Ishikawa (cell line): ENCODE data around the gene KCNMB2.

Experiments
- CEBPB ChIP-seq: IDR thresholded peaks from 2 replicates; pipeline ENCODE4 v1.6.1; 2012
- CREB1 ChIP-seq: IDR thresholded peaks from 2 replicates; pipeline ENCODE4 v1.6.1; 2012; ENCODE audit warnings: low read depth
- EGR1 ChIP-seq: IDR thresholded peaks from 2 replicates; pipeline ENCODE4 v1.6.1; 2012
- EP300 ChIP-seq: IDR thresholded peaks from 2 replicates; pipeline ENCODE4 v1.6.1; 2012; ENCODE audit warnings: borderline replicate concordance
- FOXM1 ChIP-seq: IDR thresholded peaks from 2 replicates; pipeline ENCODE4 v1.6.1; 2012; ENCODE audit warnings: low read depth, borderline replicate concordance
- NFIC ChIP-seq: IDR thresholded peaks from 2 replicates; pipeline ENCODE4 v1.6.1; 2012
- RAD21 ChIP-seq: IDR thresholded peaks from 2 replicates; pipeline ENCODE4 v1.6.1; 2012; ENCODE audit warnings: low read depth
- TAF1 ChIP-seq: IDR thresholded peaks from 2 replicates; pipeline ENCODE4 v1.6.1; 2012; ENCODE audit warnings: low read depth, mild to moderate bottlenecking
- TCF12 ChIP-seq: IDR thresholded peaks from 2 replicates; pipeline ENCODE4 v1.6.1; 2012; ENCODE audit warnings: low read depth
- TEAD4 ChIP-seq: IDR thresholded peaks from 2 replicates; pipeline ENCODE4 v1.6.1; 2012
- YY1 ChIP-seq: IDR thresholded peaks from 2 replicates; pipeline ENCODE4 v1.6.1; 2012; ENCODE audit warnings: low read depth
- ZBTB7A ChIP-seq: IDR thresholded peaks from 2 replicates; pipeline ENCODE4 v1.6.1; 2012; ENCODE audit warnings: low read depth
- TF ChIP-seq, protein P1 (sequence below): IDR thresholded peaks from 2 replicates; pipeline ENCODE4 v1.6.1; 2012; ENCODE audit warnings: low read depth, mild to moderate bottlenecking
- TF ChIP-seq, protein P2 (sequence below): IDR thresholded peaks from 2 replicates; pipeline ENCODE4 v1.6.1; 2012
- TF ChIP-seq, protein P3 (sequence below): IDR thresholded peaks from 2 replicates; pipeline ENCODE4 v1.6.1; 2012

The KCNMB2 gene

DNA sequence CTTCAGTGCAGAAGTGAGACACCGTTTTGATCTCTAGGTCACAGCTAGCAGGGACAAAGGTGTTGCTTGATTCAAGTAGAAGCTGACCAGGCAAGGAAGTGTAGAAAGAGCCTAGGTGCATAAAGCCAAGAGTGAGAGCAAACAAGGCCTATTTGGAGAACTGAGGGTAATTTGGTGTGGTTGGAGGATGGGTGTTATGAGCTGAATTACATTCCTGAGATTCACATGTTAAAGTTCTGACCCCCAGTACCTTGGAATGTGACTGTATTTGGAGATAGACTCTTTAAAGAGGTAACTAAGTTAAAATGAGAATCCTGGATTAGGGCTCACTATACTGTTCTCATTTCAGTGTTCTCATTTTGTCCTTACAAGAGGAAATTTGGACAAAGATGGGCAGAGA lies 344.0 kb downstream of the KCNMB2 start:
- no peak for TF ChIP-seq RAD21
- TF ChIP-seq ZBTB7A, result no peak
- TF ChIP-seq, protein P1, sequence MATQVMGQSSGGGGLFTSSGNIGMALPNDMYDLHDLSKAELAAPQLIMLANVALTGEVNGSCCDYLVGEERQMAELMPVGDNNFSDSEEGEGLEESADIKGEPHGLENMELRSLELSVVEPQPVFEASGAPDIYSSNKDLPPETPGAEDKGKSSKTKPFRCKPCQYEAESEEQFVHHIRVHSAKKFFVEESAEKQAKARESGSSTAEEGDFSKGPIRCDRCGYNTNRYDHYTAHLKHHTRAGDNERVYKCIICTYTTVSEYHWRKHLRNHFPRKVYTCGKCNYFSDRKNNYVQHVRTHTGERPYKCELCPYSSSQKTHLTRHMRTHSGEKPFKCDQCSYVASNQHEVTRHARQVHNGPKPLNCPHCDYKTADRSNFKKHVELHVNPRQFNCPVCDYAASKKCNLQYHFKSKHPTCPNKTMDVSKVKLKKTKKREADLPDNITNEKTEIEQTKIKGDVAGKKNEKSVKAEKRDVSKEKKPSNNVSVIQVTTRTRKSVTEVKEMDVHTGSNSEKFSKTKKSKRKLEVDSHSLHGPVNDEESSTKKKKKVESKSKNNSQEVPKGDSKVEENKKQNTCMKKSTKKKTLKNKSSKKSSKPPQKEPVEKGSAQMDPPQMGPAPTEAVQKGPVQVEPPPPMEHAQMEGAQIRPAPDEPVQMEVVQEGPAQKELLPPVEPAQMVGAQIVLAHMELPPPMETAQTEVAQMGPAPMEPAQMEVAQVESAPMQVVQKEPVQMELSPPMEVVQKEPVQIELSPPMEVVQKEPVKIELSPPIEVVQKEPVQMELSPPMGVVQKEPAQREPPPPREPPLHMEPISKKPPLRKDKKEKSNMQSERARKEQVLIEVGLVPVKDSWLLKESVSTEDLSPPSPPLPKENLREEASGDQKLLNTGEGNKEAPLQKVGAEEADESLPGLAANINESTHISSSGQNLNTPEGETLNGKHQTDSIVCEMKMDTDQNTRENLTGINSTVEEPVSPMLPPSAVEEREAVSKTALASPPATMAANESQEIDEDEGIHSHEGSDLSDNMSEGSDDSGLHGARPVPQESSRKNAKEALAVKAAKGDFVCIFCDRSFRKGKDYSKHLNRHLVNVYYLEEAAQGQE, result no peak
- TF ChIP-seq, protein P2, sequence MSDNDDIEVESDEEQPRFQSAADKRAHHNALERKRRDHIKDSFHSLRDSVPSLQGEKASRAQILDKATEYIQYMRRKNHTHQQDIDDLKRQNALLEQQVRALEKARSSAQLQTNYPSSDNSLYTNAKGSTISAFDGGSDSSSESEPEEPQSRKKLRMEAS, result no peak
- TF ChIP-seq, protein P3, sequence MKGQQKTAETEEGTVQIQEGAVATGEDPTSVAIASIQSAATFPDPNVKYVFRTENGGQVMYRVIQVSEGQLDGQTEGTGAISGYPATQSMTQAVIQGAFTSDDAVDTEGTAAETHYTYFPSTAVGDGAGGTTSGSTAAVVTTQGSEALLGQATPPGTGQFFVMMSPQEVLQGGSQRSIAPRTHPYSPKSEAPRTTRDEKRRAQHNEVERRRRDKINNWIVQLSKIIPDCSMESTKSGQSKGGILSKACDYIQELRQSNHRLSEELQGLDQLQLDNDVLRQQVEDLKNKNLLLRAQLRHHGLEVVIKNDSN, result no peak
- no peak for TF ChIP-seq TEAD4
- no peak for TF ChIP-seq TAF1
- no peak for TF ChIP-seq FOXM1
- TF ChIP-seq NFIC, result no peak
- no peak for TF ChIP-seq CEBPB
- TF ChIP-seq EGR1, result no peak
- TF ChIP-seq YY1, result no peak
- no peak for TF ChIP-seq CREB1
- no peak for TF ChIP-seq EP300
- no peak for TF ChIP-seq TCF12
